CD8-positive, alpha-beta memory T cell (primary cell): ENCODE results near the gene KCNN3. TPM values are rescaled to one million over a fixed set of nuclear protein-coding genes. Genes with fewer than 3 reads are reported as not detected.

Source experiments
- CTCF ChIA-PET: fragments of 350-600 bp; sonication (Branson Sonifier 250); formaldehyde crosslinking; loops from one replicate; lab custom pipeline; 2021; ENCODE audit warnings: antibody characterized with exemption; lab: Charles Lee
- POLR2A ChIA-PET: fragments of 350-600 bp; sonication (Branson Sonifier 250); formaldehyde crosslinking; loops from one replicate; lab custom pipeline; 2021; ENCODE audit warnings: antibody characterized with exemption; lab: Charles Lee
- DNase-seq, 5 donors: peaks; one replicate each; pipeline versions ENCODE4 v3.0.0 to v3.0.0-alpha.2; 2020 to 2022; ENCODE audit warnings: mixed read lengths in 1 of 5
- H3K27ac ChIP-seq: one replicate; pipeline ENCODE4 v1.7.0; 2013; ENCODE audit warnings: low read depth, mild to moderate bottlenecking, low read length, moderate library complexity
- H3K27me3 ChIP-seq: 2 replicates; pipeline ENCODE4 v1.7.0; 2013; ENCODE audit warnings: low read length, mild to moderate bottlenecking; ENCODE audit not compliant: insufficient read depth, poor library complexity, severe bottlenecking
- H3K36me3 ChIP-seq: 2 replicates; pipeline ENCODE4 v1.7.0; 2013; ENCODE audit warnings: mild to moderate bottlenecking, low read length, moderate library complexity; ENCODE audit not compliant: insufficient read depth
- H3K4me1 ChIP-seq: 2 replicates; pipeline ENCODE4 v1.7.0; 2013; ENCODE audit warnings: mild to moderate bottlenecking, low read length, moderate library complexity; ENCODE audit not compliant: insufficient read depth
- H3K4me3 ChIP-seq: 2 replicates; pipeline ENCODE4 v1.7.0; 2013; ENCODE audit warnings: mild to moderate bottlenecking, low read length
- H3K9me3 ChIP-seq: 2 replicates; pipeline ENCODE4 v1.7.0; 2013; ENCODE audit warnings: mild to moderate bottlenecking, low read length
- H3K27ac Mint-ChIP-seq, 8 donors: one replicate each; pipeline ENCODE4 v1.8.0; 2020 to 2021; ENCODE audit warnings: mixed read lengths in 8 of 8, mild to moderate bottlenecking in 6 of 8, inconsistent platforms in 3 of 8, moderate library complexity in 3 of 8
- H3K27me3 Mint-ChIP-seq, 2 donors: one replicate each; pipeline ENCODE4 v1.8.0; 2020 to 2021; ENCODE audit warnings: mixed read lengths in 2 of 2, mild to moderate bottlenecking in 1 of 2, moderate library complexity in 1 of 2
- H3K36me3 Mint-ChIP-seq, 3 donors: one replicate each; pipeline ENCODE4 v1.8.0; 2020 to 2021; ENCODE audit warnings: mixed read lengths in 3 of 3, inconsistent platforms in 1 of 3, mild to moderate bottlenecking in 1 of 3
- H3K4me1 Mint-ChIP-seq, 3 donors: one replicate each; pipeline ENCODE4 v1.8.0; 2020 to 2021; ENCODE audit warnings: mixed read lengths in 3 of 3, inconsistent platforms in 1 of 3, mild to moderate bottlenecking in 1 of 3
- H3K4me3 Mint-ChIP-seq, 7 donors: one replicate each; pipeline ENCODE4 v1.8.0; 2020 to 2021; ENCODE audit warnings: mixed read lengths in 7 of 7, mild to moderate bottlenecking in 6 of 7, moderate library complexity in 4 of 7, inconsistent platforms in 2 of 7
- H3K9me3 Mint-ChIP-seq, 5 donors: one replicate each; pipeline ENCODE4 v1.8.0; 2020 to 2022; ENCODE audit warnings: mixed read lengths in 5 of 5, mild to moderate bottlenecking in 3 of 5, moderate library complexity in 2 of 5, inconsistent platforms in 1 of 5
- polyA plus RNA-seq: library from polyadenylated mRNA; unstranded; fragments of 300-500 nt; fragmentation: Illumina TruSeq; gene quantifications from one replicate; pipeline ENCODE4 v1.2.3, GENCODE V29; 2021
- total RNA-seq, 2 experiments: library from RNA; stranded (reverse); gene quantifications; one replicate each; pipeline ENCODE4 v1.2.3, GENCODE V29; 2021

Gene KCNN3
- total and polyA plus RNA-seq, 3 experiments from 2014 or later: 0.18 to 0.22 TPM; not detected in 1

GRCh38 chr1:154786804-154787570, 83.1 kb downstream of the KCNN3 start:
- no peaks in the 10 kb centered on the region for H3K27me3 ChIP-seq
- peaks cover 51% of the 10 kb centered on the region for H3K4me1 ChIP-seq
- Mint-ChIP-seq H3K9me3 (no peaks in the 10 kb centered on the region), H3K27me3 (no peaks in the 10 kb centered on the region), H3K36me3 (no peaks in the 10 kb centered on the region), H3K4me3 (no peak overlapping the region), H3K27ac (peak overlapping the region in 1 of 8 donors; percentile 12), H3K4me1 (peaks cover 40 to 46% (median 44%) of the 10 kb centered on the region in 3 donors)
- ChIA-PET POLR2A (interaction anchor here (0.5 kb wide), 1 partner anchor 22 kb away, joined by 6 read pairs; no protein-coding TSS in a partner anchor), CTCF (interaction anchor here (1.1 kb wide), 1 partner anchor 92 kb away, joined by 3 read pairs; no protein-coding TSS in a partner anchor)
- no peak overlapping the region for H3K27ac ChIP-seq
- no peak overlapping the region for H3K4me3 ChIP-seq
- no peak for DNase-seq
- no peaks in the 10 kb centered on the region for H3K36me3 ChIP-seq
- H3K9me3 ChIP-seq: no peaks in the 10 kb centered on the region

- H3K36me3 Mint-ChIP-seq: no peaks in the 10 kb centered on the region
These were observed 85.1 kb downstream of the KCNN3 start for GRCh38 chr1:154784924-154785531.

GRCh38 chr1:154784416-154784815, 85.7 kb downstream of the KCNN3 start:
- H3K27ac Mint-ChIP-seq: peak overlapping the region; percentile 57 to 95 (median 86)
- H3K27me3 Mint-ChIP-seq: peaks cover 0 to 2% of the 10 kb centered on the region in 2 donors
- H3K4me1 Mint-ChIP-seq: peaks cover 24 to 29% (median 27%) of the 10 kb centered on the region in 3 donors
- H3K9me3 Mint-ChIP-seq: no peaks in the 10 kb centered on the region
- DNase-seq: no peak
- no peaks in the 10 kb centered on the region for H3K36me3 Mint-ChIP-seq
- H3K27me3 ChIP-seq: no peaks in the 10 kb centered on the region
- peak overlapping the region in 4 of 7 donors; percentile 15 to 56 (median 38) for H3K4me3 Mint-ChIP-seq
- ChIA-PET CTCF (interaction anchor here (1.3 kb wide), 1 partner anchor 24 kb away, joined by 4 read pairs; no protein-coding TSS in a partner anchor), POLR2A (no interaction called here)
- peaks cover 33% of the 10 kb centered on the region for H3K4me1 ChIP-seq
- no peak overlapping the region for H3K4me3 ChIP-seq
- no peaks in the 10 kb centered on the region for H3K9me3 ChIP-seq
- no peak overlapping the region for H3K27ac ChIP-seq
- H3K36me3 ChIP-seq: no peaks in the 10 kb centered on the region

More at GRCh38 chr1:154784924-154785531, 85.1 kb downstream of the KCNN3 start:
- no peak overlapping the region for H3K27ac ChIP-seq
- H3K4me1 ChIP-seq: peaks cover 33% of the 10 kb centered on the region
- DNase-seq: peak in 3 of 5 donors; percentile 52 to 82 (median 53)
- H3K36me3 ChIP-seq: no peaks in the 10 kb centered on the region
- Mint-ChIP-seq H3K4me1 (peaks cover 24 to 29% (median 27%) of the 10 kb centered on the region in 3 donors), H3K27ac (peak overlapping the region; percentile 57 to 95 (median 86)), H3K27me3 (no peaks in the 10 kb centered on the region), H3K9me3 (no peaks in the 10 kb centered on the region), H3K4me3 (peak overlapping the region in 6 of 7 donors; percentile 2 to 56 (median 28))
- POLR2A ChIA-PET: no interaction called here
- no peaks in the 10 kb centered on the region for H3K27me3 ChIP-seq
- H3K4me3 ChIP-seq: no peak overlapping the region
- CTCF ChIA-PET: interaction anchor here (1.1 to 1.3 kb wide), 2 partner anchors 10 to 25 kb away, joined by 3 to 4 read pairs; no protein-coding TSS in a partner anchor
- H3K9me3 ChIP-seq: no peaks in the 10 kb centered on the region

GRCh38 chr1:154783976-154784375, 86.1 kb downstream of the KCNN3 start:
- peaks cover 23 to 27% (median 25%) of the 10 kb centered on the region in 3 donors for H3K4me1 Mint-ChIP-seq
- no peaks in the 10 kb centered on the region for H3K36me3 Mint-ChIP-seq
- H3K27ac Mint-ChIP-seq: peak overlapping the region in 7 of 8 donors; percentile 52 to 87 (median 82)
- CTCF ChIA-PET: interaction anchor here (1.3 kb wide), 1 partner anchor 24 kb away, joined by 4 read pairs; no protein-coding TSS in a partner anchor
- Histone ChIP-seq H3K4me3 (no peak overlapping the region), H3K4me1 (peaks cover 33% of the 10 kb centered on the region), H3K9me3 (no peaks in the 10 kb centered on the region), H3K27me3 (no peaks in the 10 kb centered on the region), H3K36me3 (no peaks in the 10 kb centered on the region), H3K27ac (no peak overlapping the region)
- peak overlapping the region in 2 of 7 donors; percentile 15 to 23 for H3K4me3 Mint-ChIP-seq
- no peaks in the 10 kb centered on the region for H3K9me3 Mint-ChIP-seq
- DNase-seq: no peak
- POLR2A ChIA-PET: no interaction called here
- H3K27me3 Mint-ChIP-seq: peaks cover 0 to 2% of the 10 kb centered on the region in 2 donors

- H3K27ac Mint-ChIP-seq: no peak overlapping the region
- Histone ChIP-seq H3K27ac (no peak overlapping the region), H3K36me3 (no peaks in the 10 kb centered on the region), H3K9me3 (no peaks in the 10 kb centered on the region), H3K4me3 (no peak overlapping the region), H3K4me1 (peaks cover 21% of the 10 kb centered on the region), H3K27me3 (no peaks in the 10 kb centered on the region)
- no peaks in the 10 kb centered on the region for H3K36me3 Mint-ChIP-seq
- H3K4me3 Mint-ChIP-seq: no peak overlapping the region
- no peaks in the 10 kb centered on the region for H3K9me3 Mint-ChIP-seq
- ChIA-PET POLR2A (interaction anchor here (0.6 kb wide), 1 partner anchor 258 kb away, joined by 12 read pairs; no protein-coding TSS in a partner anchor), CTCF (no interaction called here)
- DNase-seq: no peak
- H3K4me1 Mint-ChIP-seq: peaks cover 18 to 22% (median 20%) of the 10 kb centered on the region in 3 donors
- peaks cover 0 to 2% of the 10 kb centered on the region in 2 donors for H3K27me3 Mint-ChIP-seq
These were observed 89.5 kb downstream of the KCNN3 start for GRCh38 chr1:154780541-154780940.

GRCh38 chr1:154779551-154780189, 90.4 kb downstream of the KCNN3 start:
- CTCF ChIA-PET: interaction anchor here (1.4 kb wide), 1 partner anchor 19 kb away, joined by 5 read pairs; no protein-coding TSS in a partner anchor
- no peak overlapping the region for H3K27ac Mint-ChIP-seq
- H3K4me3 ChIP-seq: no peak overlapping the region
- H3K27me3 Mint-ChIP-seq: peaks cover 0 to 2% of the 10 kb centered on the region in 2 donors
- no peaks in the 10 kb centered on the region for H3K36me3 Mint-ChIP-seq
- H3K27me3 ChIP-seq: no peaks in the 10 kb centered on the region
- H3K4me3 Mint-ChIP-seq: no peak overlapping the region
- no peaks in the 10 kb centered on the region for H3K36me3 ChIP-seq
- no peak overlapping the region for H3K27ac ChIP-seq
- no peaks in the 10 kb centered on the region for H3K9me3 ChIP-seq
- no peak for DNase-seq
- POLR2A ChIA-PET: interaction anchor here (0.6 kb wide), 1 partner anchor 257 kb away, joined by 12 read pairs; no protein-coding TSS in a partner anchor
- H3K4me1 Mint-ChIP-seq: peaks cover 13 to 14% (median 14%) of the 10 kb centered on the region in 3 donors
- peaks cover 14% of the 10 kb centered on the region for H3K4me1 ChIP-seq
- no peaks in the 10 kb centered on the region for H3K9me3 Mint-ChIP-seq

- POLR2A ChIA-PET: no interaction called here
- CTCF ChIA-PET: interaction anchor here (1.4 kb wide), 1 partner anchor 18 kb away, joined by 5 read pairs; no protein-coding TSS in a partner anchor
- Histone ChIP-seq H3K36me3 (no peaks in the 10 kb centered on the region), H3K4me1 (peaks cover 7% of the 10 kb centered on the region), H3K4me3 (no peak overlapping the region), H3K9me3 (no peaks in the 10 kb centered on the region), H3K27me3 (no peaks in the 10 kb centered on the region), H3K27ac (no peak overlapping the region)
- H3K4me1 Mint-ChIP-seq: peaks cover 6 to 7% (median 7%) of the 10 kb centered on the region in 3 donors
- no peak overlapping the region for H3K27ac Mint-ChIP-seq
- no peaks in the 10 kb centered on the region for H3K9me3 Mint-ChIP-seq
- H3K27me3 Mint-ChIP-seq: peaks cover 0 to 2% of the 10 kb centered on the region in 2 donors
- no peak for DNase-seq
- no peak overlapping the region for H3K4me3 Mint-ChIP-seq
- no peaks in the 10 kb centered on the region for H3K36me3 Mint-ChIP-seq
These were observed 91.1 kb downstream of the KCNN3 start for GRCh38 chr1:154778944-154779343.
